GM23338 (cell line): ENCODE measurements around the gene IMPDH1. TPM values are rescaled to one million over a fixed set of nuclear protein-coding genes. Genes with fewer than 3 reads are reported as not detected.
A peak's percentile ranks its signal among the peaks of the same experiment; 100 is the strongest.

Source experiments
- ATAC-seq: fragments of 200-7000 bp; cut with Tn5 transposase; 3 replicates; pipeline ENCODE4 v1.9.1; 2020
- DNase-seq: peaks from one replicate; pipeline ENCODE4 v3.0.0-alpha.2; 2015; ENCODE audit warnings: low spot score
- H2AFZ ChIP-seq: fragments of 200-600 bp; sonication (generic); 2 replicates; pipeline ENCODE4 v1.8.0; 2016; ENCODE audit warnings: antibody characterized with exemption, mild to moderate bottlenecking, moderate library complexity
- H3F3A ChIP-seq: fragments of 200-600 bp; sonication (generic); replicated peaks from 2 replicates; pipeline ENCODE4 v1.8.0; 2017; ENCODE audit warnings: antibody characterized with exemption, mixed run types, low read depth
- H3K27ac ChIP-seq: fragments of 200-600 bp; sonication (generic); 2 replicates; pipeline ENCODE4 v1.6.1; 2016; ENCODE audit warnings: low read depth
- H3K27me3 ChIP-seq: fragments of 200-600 bp; sonication (generic); 2 replicates; pipeline ENCODE4 v1.8.0; 2016; ENCODE audit warnings: mild to moderate bottlenecking, mixed run types, moderate library complexity; ENCODE audit not compliant: insufficient read depth
- H3K36me3 ChIP-seq: fragments of 200-600 bp; sonication (generic); 2 replicates; pipeline ENCODE4 v1.8.0; 2016; ENCODE audit warnings: mild to moderate bottlenecking; ENCODE audit not compliant: insufficient read depth
- H3K4me1 ChIP-seq: fragments of 200-600 bp; sonication (generic); 2 replicates; pipeline ENCODE4 v1.8.0; 2016; ENCODE audit warnings: mild to moderate bottlenecking, moderate library complexity; ENCODE audit not compliant: insufficient read depth
- H3K4me2 ChIP-seq: fragments of 200-600 bp; sonication (generic); 2 replicates; pipeline ENCODE4 v1.7.1; 2017; ENCODE audit warnings: mixed run types
- H3K4me3 ChIP-seq: fragments of 200-600 bp; sonication (generic); 2 replicates; pipeline ENCODE4 v1.6.1; 2016; ENCODE audit warnings: mixed run types
- H3K79me2 ChIP-seq: fragments of 200-600 bp; sonication (generic); replicated peaks from 2 replicates; pipeline ENCODE4 v1.8.0; 2017; ENCODE audit warnings: mild to moderate bottlenecking; ENCODE audit not compliant: insufficient read depth
- H3K9me2 ChIP-seq: fragments of 200-600 bp; sonication (generic); 2 replicates; pipeline ENCODE4 v1.8.0; 2017; ENCODE audit not compliant: insufficient read depth
- H4K20me1 ChIP-seq: fragments of 200-600 bp; sonication (generic); replicated peaks from 2 replicates; pipeline ENCODE4 v1.8.0; 2017; ENCODE audit warnings: mild to moderate bottlenecking; ENCODE audit not compliant: insufficient read depth
- H3K27ac Mint-ChIP-seq: 2 replicates; pipeline ENCODE4 v1.8.0; 2020; ENCODE audit warnings: inconsistent platforms, mild to moderate bottlenecking, moderate library complexity, mixed read lengths
- H3K27me3 Mint-ChIP-seq: 3 replicates; pipeline ENCODE4 v1.8.0; 2022; ENCODE audit warnings: low read depth, mild to moderate bottlenecking, moderate library complexity, mixed read lengths, inconsistent platforms; ENCODE audit not compliant: insufficient read depth, poor library complexity
- H3K36me3 Mint-ChIP-seq: 3 replicates; pipeline ENCODE4 v1.8.0; 2021; ENCODE audit warnings: low read depth, mild to moderate bottlenecking, inconsistent platforms, moderate library complexity, mixed read lengths
- H3K4me1 Mint-ChIP-seq: 3 replicates; pipeline ENCODE4 v1.8.0; 2020; ENCODE audit warnings: mild to moderate bottlenecking, inconsistent platforms, mixed read lengths
- H3K4me3 Mint-ChIP-seq: 3 replicates; pipeline ENCODE4 v1.8.0; 2021; ENCODE audit warnings: moderate library complexity, mild to moderate bottlenecking, inconsistent platforms, mixed read lengths
- H3K9me3 Mint-ChIP-seq: 3 replicates; pipeline ENCODE4 v1.8.0; 2020; ENCODE audit warnings: moderate library complexity, mild to moderate bottlenecking, inconsistent platforms, mixed read lengths
- ETS1 ChIP-seq: IDR thresholded peaks from 2 replicates; pipeline ENCODE4 v1.6.1; 2016; ENCODE audit warnings: antibody characterized with exemption
- EZH2phosphoT487 ChIP-seq: fragments of 200-600 bp; sonication (generic); IDR thresholded peaks from one replicate; pipeline ENCODE4 v1.8.1; 2018; ENCODE audit warnings: antibody characterized with exemption; ENCODE audit not compliant: unreplicated experiment
- JUNB ChIP-seq: IDR thresholded peaks from one replicate; pipeline ENCODE4 v1.6.1; 2016; ENCODE audit warnings: antibody characterized with exemption; ENCODE audit not compliant: unreplicated experiment
- NANOG ChIP-seq: IDR thresholded peaks from 2 replicates; pipeline ENCODE4 v1.6.1; 2016; ENCODE audit warnings: antibody characterized with exemption, borderline replicate concordance
- POLR2AphosphoS5 ChIP-seq: IDR thresholded peaks from 2 replicates; pipeline ENCODE4 v1.6.1; 2016; ENCODE audit warnings: antibody characterized with exemption, low read depth
- ZNF114 ChIP-seq: fragments of 250-450 bp; sonication (Bioruptor Pico); IDR thresholded peaks from 2 replicates; pipeline ENCODE4 v1.5.0; 2020; ENCODE audit warnings: mild to moderate bottlenecking, moderate library complexity
- polyA plus RNA-seq: library from polyadenylated mRNA; unstranded; fragments of >200 nt; fragmentation: Nextera tagmentation; extraction: Ambion mirVana; gene quantifications from 2 replicates; pipeline ENCODE4 v1.2.1, GENCODE V29; 2016
- total RNA-seq: library from RNA; depleted of rRNA; stranded (reverse); fragments of >200 nt; shearing (Covaris generic); gene quantifications from 2 replicates; pipeline ENCODE4 v1.2.3, GENCODE V29; 2014

IMPDH1 gene
- total and polyA plus RNA-seq, 2 experiments from 2014 or later = 16.4 to 48.3 TPM

- TF ChIP-seq NANOG = no peak
- peak; percentile 38; the same call in 1 of the 2 replicates for TF ChIP-seq ETS1
- no peak for TF ChIP-seq ZNF114
- no peak for TF ChIP-seq JUNB
- TF ChIP-seq POLR2AphosphoS5 = peak; percentile 94
- no peaks in the 10 kb centered on the region for H3K36me3 ChIP-seq
- peaks cover 35% of the 10 kb centered on the region for H3K79me2 ChIP-seq
- peak within 1 kb of the TSS; percentile 87; the same call in 1 of the 2 replicates for H3K27ac ChIP-seq
- peak within 1 kb of the TSS; percentile 96 for H3K27ac Mint-ChIP-seq
- H3K9me3 Mint-ChIP-seq = no peaks in the 10 kb centered on the region
- H3K4me1 ChIP-seq = peaks cover 42% of the 10 kb centered on the region
- DNase-seq = peak; percentile 88
- peak; percentile 62 for ATAC-seq
- peak within 1 kb of the TSS; percentile 98 for H3K4me2 ChIP-seq
- peaks cover 50% of the 10 kb centered on the region for H3K4me1 Mint-ChIP-seq
- peaks cover 22% of the 10 kb centered on the region for H3K27me3 Mint-ChIP-seq
- H2AFZ ChIP-seq = peak within 1 kb of the TSS; percentile 93
- H3K36me3 Mint-ChIP-seq = peaks cover 30% of the 10 kb centered on the region
- peak within 1 kb of the TSS; percentile 93 for H3K4me3 Mint-ChIP-seq
- H3F3A ChIP-seq = peaks cover 7% of the 10 kb centered on the region; the same call in 1 of the 2 replicates
- H3K9me2 ChIP-seq = no peaks in the 10 kb centered on the region
- H3K4me3 ChIP-seq = peak within 1 kb of the TSS; percentile 99
- peaks cover 12% of the 10 kb centered on the region for H4K20me1 ChIP-seq
- peaks cover 6% of the 10 kb centered on the region for H3K27me3 ChIP-seq
Measured at GRCh38 chr7:128455543-128456254, 45.9 kb upstream of the IMPDH1 start, which contains the start of gene HILPDA. Gene HILPDA (plus strand): TSS chr7:128455878. CDS start chr7:128457269, 1,391 bp downstream.

GRCh38 chr7:128454808-128455542, 45.2 kb upstream of the IMPDH1 start:
- peak overlapping the region; percentile 93 for H3K4me3 Mint-ChIP-seq
- Histone ChIP-seq H3F3A (peaks cover 7% of the 10 kb centered on the region; the same call in 1 of the 2 replicates), H3K36me3 (no peaks in the 10 kb centered on the region), H2AFZ (peak overlapping the region; percentile 93), H3K9me2 (no peaks in the 10 kb centered on the region), H3K79me2 (peaks cover 30% of the 10 kb centered on the region), H3K4me2 (peak overlapping the region; percentile 98), H3K27ac (no peak overlapping the region), H3K4me3 (peak overlapping the region; percentile 99), H4K20me1 (peaks cover 12% of the 10 kb centered on the region), H3K27me3 (peaks cover 6% of the 10 kb centered on the region), H3K4me1 (peaks cover 42% of the 10 kb centered on the region)
- no peaks in the 10 kb centered on the region for H3K9me3 Mint-ChIP-seq
- no peak for TF ChIP-seq EZH2phosphoT487
- peak; percentile 41 for DNase-seq
- H3K27me3 Mint-ChIP-seq = peaks cover 22% of the 10 kb centered on the region
- peaks cover 28% of the 10 kb centered on the region for H3K36me3 Mint-ChIP-seq
- peaks cover 49% of the 10 kb centered on the region for H3K4me1 Mint-ChIP-seq
- H3K27ac Mint-ChIP-seq = 0 out of 2 replicates have a peak overlapping the region, but pooled peaks have one; percentile 19
- ATAC-seq = peak; percentile 3; the same call in 2 of the 3 replicates
